GM19043 (cell line): ENCODE data around the gene ARHGAP10.

Experiments used
- ATAC-seq: cut with Tn5 transposase; IDR thresholded peaks from one replicate; pipeline ENCODE4 v1.9.1; 2021; ENCODE audit warnings: low read depth; ENCODE audit not compliant: unreplicated experiment

ARHGAP10 gene

DNA sequence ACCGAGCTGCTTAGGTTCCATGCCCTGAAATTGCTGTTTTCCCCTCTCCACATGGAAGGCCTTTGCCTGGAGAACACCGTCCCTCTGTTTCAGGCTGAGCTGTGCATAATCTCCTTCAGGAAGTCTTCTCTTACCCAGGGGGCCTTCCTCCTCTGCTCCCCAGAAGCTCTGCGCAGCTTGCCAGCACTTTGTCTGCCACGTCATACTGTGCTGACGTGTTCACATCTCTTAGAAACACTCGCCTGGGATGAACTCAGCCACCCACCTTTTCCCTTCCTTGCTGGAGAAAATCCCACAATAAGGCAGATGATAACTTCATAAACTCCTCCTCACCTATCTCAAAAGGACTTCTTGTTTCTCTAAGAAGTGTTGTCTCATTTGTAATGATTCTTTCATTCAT is 110.7 kb downstream of the ARHGAP10 start:
- ATAC-seq = no peak

DNA sequence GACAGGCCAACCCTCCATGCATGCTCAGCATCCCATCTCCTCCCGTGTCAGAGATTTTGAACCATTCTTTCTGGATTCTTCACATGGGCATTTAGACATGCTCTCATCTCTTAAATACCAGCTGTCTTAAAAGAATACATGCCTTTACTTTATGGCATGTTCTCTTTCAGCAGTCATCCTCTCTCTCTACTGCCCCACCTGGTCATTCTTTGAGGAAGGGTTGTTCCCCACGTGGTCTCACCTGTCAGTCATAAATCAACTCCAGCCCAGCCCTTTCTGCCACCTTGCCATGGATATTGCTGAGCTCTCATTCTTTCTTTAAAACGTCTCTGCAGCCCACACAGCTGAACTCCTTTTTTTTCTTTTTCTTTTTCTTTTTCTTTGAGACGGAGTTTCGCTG is 111.3 kb downstream of the ARHGAP10 start:
- peak; percentile 36 for ATAC-seq

DNA sequence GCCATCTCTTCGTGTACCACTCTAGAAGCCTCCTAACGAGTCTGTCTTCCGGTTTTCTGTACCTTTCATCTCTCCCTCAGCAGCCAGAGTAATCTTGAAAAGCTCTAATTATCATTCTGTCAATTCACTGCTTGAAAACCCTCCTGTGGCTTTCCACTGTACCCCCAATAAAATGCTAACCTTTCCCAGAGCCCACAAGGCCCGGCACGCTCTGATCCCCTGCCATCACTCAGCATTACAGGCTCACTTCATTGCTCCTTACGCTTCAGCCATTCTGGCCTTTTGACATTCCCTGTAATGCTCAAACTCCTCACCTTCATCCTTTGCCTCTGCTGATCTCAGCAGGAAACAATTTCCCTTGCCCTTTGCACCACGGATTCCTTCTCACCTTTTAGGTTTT is 112.9 kb downstream of the ARHGAP10 start:
- ATAC-seq = no peak

DNA sequence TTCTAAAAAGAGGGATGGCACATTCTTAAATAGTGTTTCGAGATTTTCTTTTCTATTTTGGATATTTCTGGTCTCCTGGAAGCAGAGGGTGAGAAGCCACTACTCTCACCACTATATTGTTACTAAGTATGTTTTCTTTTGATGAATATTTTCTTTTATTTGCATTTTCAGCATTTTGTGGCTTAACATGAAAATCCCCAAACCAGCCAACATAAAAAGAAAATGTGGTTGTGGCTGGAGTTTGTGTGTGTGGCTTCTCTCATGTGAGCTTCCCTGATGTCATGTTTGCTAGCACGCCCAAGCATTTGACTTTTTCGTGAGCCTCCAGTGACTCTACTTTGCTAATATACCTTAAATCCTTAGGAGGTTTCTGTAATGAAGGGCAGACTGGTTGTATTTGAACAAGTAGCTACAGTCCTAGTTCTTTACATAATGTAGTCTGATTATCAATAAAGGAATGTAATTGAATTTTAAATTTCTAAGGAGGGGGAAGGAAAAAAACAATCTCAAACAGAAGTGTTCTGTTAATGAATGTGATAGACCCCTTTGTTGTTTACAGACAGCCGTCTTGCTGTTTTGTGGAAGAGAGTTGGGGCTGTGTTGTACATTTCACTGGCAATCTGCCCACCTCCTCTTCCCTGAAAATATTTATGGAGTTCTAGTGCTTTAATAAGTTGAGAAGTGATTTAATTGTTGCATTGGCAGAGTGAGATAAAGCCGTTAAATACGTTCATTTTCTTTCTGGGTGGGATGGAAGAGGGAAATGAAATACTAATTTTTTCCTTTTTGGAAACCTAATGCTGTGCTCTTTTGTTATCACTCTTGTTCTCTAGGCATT is 114.6 kb downstream of the ARHGAP10 start:
- peak; percentile 57 for ATAC-seq

DNA sequence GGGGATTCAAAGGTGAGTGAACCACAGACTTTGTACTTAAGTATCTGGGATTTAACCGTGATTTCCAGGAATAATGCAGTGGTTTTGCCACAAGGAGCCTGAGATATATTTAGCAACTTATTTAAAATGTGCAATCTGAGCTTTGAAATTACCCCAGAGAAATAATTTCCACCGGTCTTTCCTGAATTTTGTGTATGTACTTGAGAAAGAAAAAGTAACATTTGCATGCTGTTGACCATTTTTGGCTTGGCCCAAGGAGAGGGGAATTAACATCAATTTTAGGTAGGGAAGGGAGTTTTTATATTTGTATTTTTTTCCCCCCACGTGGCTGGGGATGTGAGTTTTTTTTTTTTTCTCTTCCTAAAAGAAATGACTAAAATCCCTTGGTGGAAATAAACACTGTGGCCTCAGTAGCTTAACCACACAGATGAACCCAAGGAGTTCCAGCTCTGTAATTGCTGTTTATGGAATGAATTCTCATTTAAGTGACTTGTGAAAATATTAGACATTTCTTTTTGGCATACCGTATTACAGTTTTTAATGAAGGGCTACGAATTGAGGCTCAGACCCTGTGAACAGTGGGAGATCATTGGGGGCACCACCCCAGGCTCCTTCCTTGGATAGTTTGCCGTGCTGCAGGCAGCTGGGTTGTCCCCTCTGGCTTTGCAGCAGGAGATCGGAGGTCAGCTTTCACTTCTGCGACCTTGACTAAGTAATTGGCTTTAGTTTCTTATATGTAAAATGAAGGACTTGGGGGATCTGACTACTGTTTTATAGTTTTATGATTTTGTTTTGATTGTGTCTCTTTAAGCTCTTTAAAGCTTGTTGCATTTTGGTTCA is 116.1 kb downstream of the ARHGAP10 start:
- ATAC-seq = no peak

DNA sequence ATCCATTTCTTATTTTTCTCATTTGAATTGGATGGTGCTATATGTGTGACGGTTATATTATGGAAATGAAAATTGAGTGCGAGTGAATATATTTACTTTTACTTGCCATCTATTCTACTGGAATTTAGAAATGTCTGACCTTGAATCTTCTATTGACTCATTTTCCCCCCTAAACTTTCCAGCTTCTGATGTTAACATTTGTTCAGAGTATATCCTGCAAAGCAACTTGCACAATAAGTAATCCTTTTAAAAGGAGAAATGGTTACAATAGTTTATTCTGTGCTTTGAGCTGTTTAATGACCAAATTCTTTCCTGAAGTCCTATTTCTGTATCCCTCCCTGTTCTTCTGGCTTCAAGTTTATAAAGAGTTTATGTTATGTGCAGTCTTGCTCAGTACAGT is 116.7 kb downstream of the ARHGAP10 start:
- ATAC-seq = no peak

DNA sequence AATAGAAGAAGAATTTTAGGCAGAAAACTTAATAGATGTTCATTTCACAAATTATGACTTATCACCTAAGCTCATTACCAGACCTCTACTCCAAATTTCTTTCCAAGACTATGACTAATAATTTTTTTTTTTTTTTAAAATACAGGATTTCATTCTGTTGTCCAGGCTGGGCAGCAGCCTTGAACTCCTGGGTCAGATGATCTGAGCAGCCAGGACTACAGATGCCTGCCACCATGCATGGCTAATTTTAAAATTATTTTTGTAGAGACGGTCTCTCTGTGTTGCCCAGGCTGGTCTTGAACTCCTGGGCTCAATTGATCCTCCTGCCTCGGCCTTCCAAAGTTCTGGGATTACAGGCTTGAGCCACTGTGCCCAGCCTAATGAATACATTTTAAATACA is 119.2 kb downstream of the ARHGAP10 start:
- ATAC-seq = no peak

DNA sequence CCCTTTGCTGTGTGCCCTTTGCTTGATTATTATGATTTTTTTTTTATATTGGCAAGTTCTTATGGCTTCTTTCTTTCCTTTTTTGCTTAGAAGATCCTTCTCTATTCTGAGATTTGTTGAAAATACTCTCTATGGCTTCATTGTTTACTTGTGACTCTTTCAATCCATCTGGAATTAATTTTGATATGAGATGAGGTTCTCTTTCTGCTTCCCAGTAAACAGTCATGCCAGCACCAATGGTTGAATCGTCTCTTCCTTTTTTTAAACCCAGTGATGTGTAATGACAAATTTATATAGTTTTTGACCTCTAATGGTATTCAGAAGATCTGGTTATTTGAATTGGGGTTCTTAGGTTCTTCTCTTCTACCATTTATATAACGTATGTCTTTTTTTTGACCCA is 121.8 kb downstream of the ARHGAP10 start:
- no peak for ATAC-seq

DNA sequence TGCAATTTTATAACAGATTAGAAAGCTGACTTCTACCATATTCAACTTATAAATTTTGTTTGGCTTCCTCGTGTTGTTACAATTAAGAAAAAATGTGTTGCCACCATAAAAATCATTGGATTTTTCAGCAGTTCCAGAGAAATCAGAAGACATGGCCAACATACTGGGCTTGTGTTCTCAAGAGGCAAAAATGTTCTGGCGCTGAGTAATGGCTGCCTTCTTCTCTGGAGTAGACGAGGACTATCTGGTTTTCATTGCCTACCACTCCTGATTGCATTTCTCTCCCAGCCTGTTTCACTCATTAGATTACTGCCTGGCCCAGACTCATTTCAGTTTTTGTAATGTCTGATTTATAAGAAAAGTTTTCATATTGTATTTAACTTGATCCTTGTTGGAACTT is 122.3 kb downstream of the ARHGAP10 start:
- ATAC-seq = no peak

DNA sequence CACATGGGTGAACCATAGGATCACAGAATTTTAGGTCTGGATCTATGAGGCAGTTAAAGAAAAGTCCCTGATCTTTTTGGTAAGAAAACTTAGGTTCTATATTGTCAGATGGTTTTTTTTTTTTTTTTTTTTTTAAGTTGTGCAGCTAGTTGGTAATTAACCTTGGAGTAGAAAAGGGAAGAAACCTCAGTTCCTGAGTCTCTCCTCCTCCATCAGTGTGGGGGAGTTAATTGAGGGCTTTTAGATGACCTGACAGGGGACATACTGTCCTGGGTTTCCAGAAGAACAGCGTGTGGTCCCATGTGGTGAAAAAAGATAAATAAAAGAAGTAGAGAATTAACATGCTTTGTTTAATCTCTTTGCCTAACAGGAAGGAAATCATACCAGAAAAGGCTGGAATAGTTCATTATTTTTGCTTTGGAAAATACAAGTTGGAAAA is 123.7 kb downstream of the ARHGAP10 start:
- ATAC-seq = no peak

DNA sequence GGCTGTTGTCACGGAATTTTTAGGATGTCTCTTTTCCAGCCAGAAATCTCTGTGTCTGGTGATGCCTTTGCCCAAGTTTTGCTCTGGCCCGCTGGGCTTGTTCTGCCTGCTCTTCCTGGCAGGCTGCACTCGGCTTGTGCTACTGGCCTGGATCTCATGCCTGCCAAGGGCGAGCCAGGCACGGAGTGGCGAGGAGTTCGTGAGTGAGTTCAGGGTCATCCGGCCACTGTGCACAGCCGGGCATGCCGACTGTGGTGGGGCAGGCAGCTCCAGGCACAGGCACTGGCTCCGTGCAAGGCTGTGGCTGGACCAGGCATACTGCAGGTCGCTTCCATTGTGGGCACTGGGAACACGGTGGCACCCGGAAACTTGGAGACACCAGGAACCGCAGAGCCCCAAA is 129.1 kb downstream of the ARHGAP10 start:
- no peak for ATAC-seq

DNA sequence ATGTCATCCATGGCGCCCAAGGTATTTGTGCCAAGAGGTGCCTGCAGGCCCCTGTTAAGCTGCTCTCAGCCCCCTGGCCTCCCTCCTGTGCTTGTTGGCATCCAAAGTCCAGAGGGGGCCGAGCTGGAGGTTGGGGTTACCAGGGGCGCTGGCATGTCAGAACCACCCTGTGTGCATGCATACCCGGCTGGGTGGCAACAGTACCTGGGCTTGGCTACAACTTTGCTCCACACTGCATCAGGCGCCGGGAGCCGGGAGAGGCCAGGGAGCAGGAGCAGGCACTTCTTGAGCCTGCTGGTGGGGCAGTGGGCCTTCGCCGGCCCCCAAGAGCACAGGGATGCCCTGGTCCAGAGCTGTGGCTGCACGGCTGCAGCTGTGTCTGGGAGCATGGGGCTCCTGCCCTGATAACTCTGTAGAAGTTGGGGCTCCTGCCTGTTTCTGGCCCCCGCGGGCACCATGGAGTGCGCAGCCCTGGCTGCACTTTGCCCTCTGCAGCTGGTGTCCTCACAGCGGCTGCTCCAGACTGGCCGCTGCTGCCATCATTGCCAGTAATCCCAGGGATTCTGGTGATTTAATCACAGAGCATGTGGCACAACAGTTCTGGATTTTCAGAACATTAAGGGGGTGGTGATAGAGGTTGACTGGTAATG is 130.3 kb downstream of the ARHGAP10 start:
- ATAC-seq = no peak

DNA sequence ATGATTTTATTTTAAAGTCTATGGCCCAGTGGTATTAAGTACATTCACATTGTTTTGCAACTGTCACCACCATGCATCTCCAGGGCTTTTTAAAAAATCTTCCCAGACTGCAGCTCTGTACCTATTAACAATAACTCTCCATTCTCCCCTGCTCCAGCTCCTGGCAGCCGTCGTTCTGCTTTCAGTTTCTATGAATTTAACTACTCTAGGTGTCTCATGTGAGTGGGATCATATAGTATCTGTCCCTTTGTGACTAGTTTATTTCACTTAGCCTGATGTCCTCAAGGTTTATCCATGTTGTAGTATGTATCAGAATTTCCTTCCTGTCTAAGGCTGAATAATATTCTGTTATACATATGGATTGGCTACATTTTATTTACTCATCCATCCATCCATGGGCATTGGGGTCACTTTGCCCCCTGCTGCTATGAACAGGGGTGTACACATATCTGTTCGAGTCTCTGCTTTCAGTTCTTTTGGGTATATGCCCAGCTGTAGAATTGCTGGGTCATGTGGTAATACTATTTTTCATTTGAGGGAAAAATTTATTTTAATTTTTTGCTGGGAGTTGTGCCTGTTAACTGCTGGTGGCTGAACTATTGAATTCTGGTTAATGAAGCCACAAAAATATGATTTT is 131.3 kb downstream of the ARHGAP10 start:
- no peak for ATAC-seq

DNA sequence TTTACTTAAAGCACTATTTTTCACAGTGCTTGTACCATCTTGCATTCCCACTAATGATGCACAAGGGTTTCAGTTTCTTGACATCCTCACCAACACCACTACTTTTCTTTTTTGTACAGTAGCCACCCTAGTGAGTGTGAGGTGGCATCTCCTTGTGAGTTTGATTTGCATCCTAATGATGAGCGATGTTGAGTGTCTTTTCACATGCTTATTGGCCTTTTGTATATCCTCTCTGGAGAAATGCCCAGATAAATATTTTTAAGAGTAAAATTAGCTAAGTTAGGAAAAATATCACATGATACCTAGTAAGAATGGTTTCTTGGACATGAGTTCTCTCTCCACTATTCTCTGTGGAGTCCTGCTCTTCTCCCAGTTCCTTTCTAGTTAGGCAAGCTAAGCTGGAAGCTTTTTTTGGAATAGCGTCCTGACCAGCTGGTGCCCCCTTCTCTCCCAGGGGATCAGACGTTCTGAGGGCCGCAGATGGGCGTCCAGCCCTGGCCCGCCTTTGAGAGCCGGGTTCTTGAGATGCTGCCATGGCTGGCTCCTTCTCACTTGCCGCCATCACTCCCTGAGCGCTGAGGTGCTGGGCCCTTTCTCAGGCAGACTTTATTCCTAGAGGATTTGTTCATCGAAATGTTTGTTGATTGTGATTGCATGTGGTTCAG is 132.1 kb downstream of the ARHGAP10 start:
- ATAC-seq = no peak

DNA sequence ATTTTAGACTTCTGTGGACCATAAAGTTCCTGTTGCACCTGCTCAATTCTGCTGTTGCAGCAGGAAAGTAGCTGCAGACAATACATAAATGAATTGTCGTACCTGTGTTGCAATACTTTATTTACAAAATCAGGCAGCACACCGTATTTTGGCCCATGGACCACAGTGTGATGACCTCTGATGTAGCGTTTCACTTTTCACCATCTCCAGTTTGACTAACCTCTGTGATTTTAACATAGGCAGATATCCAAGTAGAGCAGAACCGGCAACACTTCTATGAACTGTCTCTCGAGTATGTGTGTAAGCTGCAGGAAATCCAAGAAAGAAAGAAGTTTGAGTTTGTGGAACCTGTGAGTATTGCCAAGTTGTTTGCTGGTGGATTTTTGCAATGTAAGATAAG is 132.7 kb downstream of the ARHGAP10 start:
- ATAC-seq = no peak

DNA sequence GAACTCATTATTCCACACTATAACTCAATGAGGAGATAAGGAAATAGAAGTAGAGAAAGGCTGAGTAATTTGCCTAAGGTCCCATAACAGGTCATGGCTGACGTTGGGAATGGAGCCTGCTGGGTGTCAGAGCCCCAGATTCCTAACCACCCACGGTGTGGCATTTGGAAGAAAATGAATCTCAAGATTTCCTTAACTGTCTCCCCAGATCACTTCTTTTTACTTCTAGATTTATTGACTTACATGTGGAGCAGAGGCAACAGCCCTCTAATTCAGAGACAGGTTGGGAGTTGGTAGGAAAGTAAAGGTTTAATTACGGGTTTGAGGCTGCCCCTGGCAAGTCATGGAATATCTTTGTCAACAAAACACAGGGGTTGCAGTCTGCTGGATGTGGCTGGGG is 134.0 kb downstream of the ARHGAP10 start:
- no peak for ATAC-seq

DNA sequence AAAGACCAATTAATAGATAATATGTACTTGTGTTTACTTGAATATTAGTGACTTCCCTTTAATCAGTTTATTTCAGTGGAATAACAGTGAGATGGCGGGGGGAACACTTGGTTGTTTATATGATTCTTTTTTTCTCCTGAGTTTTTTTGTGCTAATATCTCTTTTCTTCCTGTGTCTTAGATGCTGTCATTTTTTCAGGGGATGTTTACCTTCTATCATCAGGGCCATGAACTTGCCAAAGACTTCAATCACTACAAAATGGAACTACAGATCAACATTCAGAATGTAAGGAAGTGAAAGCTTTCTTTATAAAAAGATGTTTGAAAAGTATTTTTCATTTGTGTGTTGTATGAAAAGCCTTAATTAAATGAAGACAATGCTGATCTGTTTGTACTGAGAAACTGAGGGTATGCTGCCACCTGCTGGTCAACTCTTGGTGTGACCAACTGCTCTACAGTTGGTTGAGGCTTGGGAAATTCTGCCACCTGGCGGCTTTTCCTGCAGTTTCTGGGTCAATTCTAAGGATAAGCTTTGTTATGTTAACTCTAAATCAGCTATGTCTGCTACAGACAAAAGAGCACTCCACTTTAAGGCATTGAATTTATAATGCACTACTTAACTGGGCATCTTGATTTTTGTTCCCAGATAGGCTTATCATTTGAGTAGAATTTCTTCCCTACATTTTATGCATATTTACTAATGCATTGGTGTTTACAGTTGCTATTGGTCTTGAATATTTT is 134.8 kb downstream of the ARHGAP10 start:
- ATAC-seq = peak; percentile 88

DNA sequence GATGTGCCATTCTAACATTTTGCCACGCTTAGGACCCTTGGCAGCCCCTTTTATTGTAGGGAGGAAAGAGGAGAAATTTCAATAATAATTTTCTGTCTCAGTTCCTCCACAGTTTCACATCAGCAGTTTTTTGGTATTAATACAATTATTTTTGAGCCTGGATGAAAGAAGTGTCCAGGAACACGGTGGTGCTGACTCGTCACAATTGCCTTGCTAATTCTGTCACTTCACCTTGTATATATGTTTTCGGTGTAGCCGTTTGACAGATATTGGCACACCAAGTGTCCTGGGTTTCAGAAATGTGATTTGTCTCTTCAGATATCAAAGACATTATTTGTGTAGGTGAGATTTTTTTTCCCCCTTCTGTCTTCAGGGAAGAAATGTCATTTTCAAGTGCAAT is 142.2 kb downstream of the ARHGAP10 start:
- no peak for ATAC-seq

DNA sequence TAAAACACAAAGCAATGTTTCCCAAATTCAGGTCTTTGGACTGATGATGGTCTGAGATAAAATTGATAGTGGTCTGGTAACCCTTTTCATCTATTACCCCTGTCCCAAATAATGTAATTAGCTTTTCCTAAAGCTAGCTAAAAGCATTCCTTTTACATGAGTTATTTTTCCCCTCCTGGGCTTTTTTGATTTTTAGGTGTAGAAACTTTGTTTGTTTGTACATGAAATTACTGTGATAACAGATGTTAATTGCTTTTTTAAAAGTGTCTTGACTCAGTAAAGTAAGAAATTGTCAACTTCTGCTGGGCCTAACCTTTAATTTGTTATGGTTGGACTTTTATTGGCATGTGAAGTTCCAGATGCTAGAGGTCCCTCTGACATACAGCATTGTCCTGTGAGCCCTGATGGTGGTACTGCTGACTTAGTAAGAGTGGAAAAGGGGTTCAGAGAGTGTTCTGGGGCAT is 145.5 kb downstream of the ARHGAP10 start:
- ATAC-seq = no peak
